BLaER1 treated with 17β-estradiol and CSF1 and Interleukin-3, amounts not matched to agents 10 nM and 100 nM (cell line): Measurements from ENCODE around the gene TSPAN18.

Source experiments
- H3K27ac ChIP-seq, 11 experiments: shearing (Covaris generic); formaldehyde crosslinking; 2 replicates each; pipeline ENCODE4 v1.8.1; 2022
- H3K27me3 ChIP-seq, 11 experiments: shearing (Covaris generic); formaldehyde crosslinking; 2 replicates each; pipeline ENCODE4 v1.8.1; 2022
- H3K36me3 ChIP-seq, 11 experiments: shearing (Covaris generic); formaldehyde crosslinking; 2 replicates each; pipeline ENCODE4 v1.8.1; 2022
- H3K4me1 ChIP-seq, 10 experiments: shearing (Covaris generic); formaldehyde crosslinking; 2 replicates each; pipeline ENCODE4 v1.8.1; 2022
- H3K4me2 ChIP-seq, 11 experiments: shearing (Covaris generic); formaldehyde crosslinking; 2 replicates each; pipeline ENCODE4 v1.8.1; 2022
- H3K4me3 ChIP-seq, 10 experiments: shearing (Covaris generic); formaldehyde crosslinking; 2 replicates each; pipeline ENCODE4 v1.8.1; 2022
- H3K9ac ChIP-seq, 11 experiments: shearing (Covaris generic); formaldehyde crosslinking; 2 replicates each; pipeline ENCODE4 v1.8.1; 2022
- H3K9me3 ChIP-seq, 11 experiments: shearing (Covaris generic); formaldehyde crosslinking; replicated peaks in 1 of 11; 2 replicates each; pipeline ENCODE4 v1.8.1; 2022
- H4K20me1 ChIP-seq, 11 experiments: shearing (Covaris generic); formaldehyde crosslinking; 2 replicates each; pipeline ENCODE4 v1.8.1; 2022
- Cebpa-rat ChIP-seq, 11 experiments: shearing (Covaris generic); IDR thresholded peaks; 2 replicates each; pipeline ENCODE4 v1.8.1; 2022

The TSPAN18 gene

GRCh38 chr11:44903035-44903434 is 176.3 kb downstream of the TSPAN18 start:
- H3K36me3 ChIP-seq, result no peaks in the 10 kb centered on the region
- peaks cover 0 to 16% (median 13%) of the 10 kb centered on the region in 11 experiments; a peak in 15 of 22 replicates for H3K9me3 ChIP-seq
- no peak overlapping the region for H3K27ac ChIP-seq
- no peak overlapping the region; a peak in 1 of 22 replicates for H3K4me2 ChIP-seq
- no peak overlapping the region for H3K4me3 ChIP-seq
- H3K27me3 ChIP-seq, result peaks cover 0 to 7% (median 0%) of the 10 kb centered on the region in 11 experiments; a peak in 1 of 22 replicates
- H4K20me1 ChIP-seq, result peaks cover 0 to 4% (median 0%) of the 10 kb centered on the region in 11 experiments; a peak in 5 of 22 replicates
- H3K9ac ChIP-seq, result no peak overlapping the region
- peaks cover 0 to 30% (median 20%) of the 10 kb centered on the region in 10 experiments; a peak in 15 of 20 replicates for H3K4me1 ChIP-seq
- TF ChIP-seq Cebpa-rat (IDR thresholded peaks at IDR 0.05), result no peak

GRCh38 chr11:44903518-44903917 is 176.8 kb downstream of the TSPAN18 start:
- no peak overlapping the region for H3K27ac ChIP-seq
- no peak for TF ChIP-seq Cebpa-rat (IDR thresholded peaks at IDR 0.05)
- no peaks in the 10 kb centered on the region for H3K36me3 ChIP-seq
- peaks cover 0 to 34% (median 25%) of the 10 kb centered on the region in 10 experiments; a peak in 15 of 20 replicates for H3K4me1 ChIP-seq
- H3K9me3 ChIP-seq, result peaks cover 0 to 13% (median 10%) of the 10 kb centered on the region in 11 experiments; a peak in 15 of 22 replicates
- peaks cover 0 to 9% (median 0%) of the 10 kb centered on the region in 11 experiments; a peak in 1 of 22 replicates for H3K27me3 ChIP-seq
- H3K9ac ChIP-seq, result no peak overlapping the region
- H4K20me1 ChIP-seq, result peaks cover 0 to 4% (median 0%) of the 10 kb centered on the region in 11 experiments; a peak in 5 of 22 replicates
- H3K4me2 ChIP-seq, result no peak overlapping the region
- no peak overlapping the region for H3K4me3 ChIP-seq

- Histone ChIP-seq H3K4me3 (no peak overlapping the region), H4K20me1 (peaks cover 0 to 4% (median 0%) of the 10 kb centered on the region in 11 experiments; a peak in 5 of 22 replicates), H3K4me2 (peak overlapping the region in 1 of 11 experiments; percentile 55; a peak in 2 of 22 replicates), H3K27ac (no peak overlapping the region), H3K36me3 (no peaks in the 10 kb centered on the region), H3K9ac (no peak overlapping the region), H3K9me3 (peaks cover 0 to 4% (median under 1%) of the 10 kb centered on the region in 11 experiments; a peak in 6 of 22 replicates), H3K27me3 (peaks cover 0 to 13% (median 0%) of the 10 kb centered on the region in 11 experiments; a peak in 4 of 22 replicates), H3K4me1 (peaks cover 0 to 44% (median 35%) of the 10 kb centered on the region in 10 experiments; a peak in 15 of 20 replicates)
- no peak for TF ChIP-seq Cebpa-rat (IDR thresholded peaks at IDR 0.05)
Observed at GRCh38 chr11:44904261-44905020, 177.7 kb downstream of the TSPAN18 start.

GRCh38 chr11:44905131-44905866 is 178.5 kb downstream of the TSPAN18 start:
- Histone ChIP-seq H3K9me3 (no peaks in the 10 kb centered on the region), H3K4me3 (no peak overlapping the region), H3K36me3 (no peaks in the 10 kb centered on the region), H3K9ac (no peak overlapping the region), H3K4me2 (peak overlapping the region in 8 of 11 experiments; percentile 0 to 65 (median 45); a peak in 14 of 22 replicates), H3K4me1 (peaks cover 0 to 52% (median 39%) of the 10 kb centered on the region in 10 experiments; a peak in 15 of 20 replicates), H3K27me3 (peaks cover 0 to 13% (median 0%) of the 10 kb centered on the region in 11 experiments; a peak in 4 of 22 replicates), H3K27ac (no peak overlapping the region), H4K20me1 (peaks cover 0 to 4% (median 0%) of the 10 kb centered on the region in 11 experiments; a peak in 5 of 22 replicates)
- TF ChIP-seq Cebpa-rat (IDR thresholded peaks at IDR 0.05), result no peak

GRCh38 chr11:44906649-44907048 is 179.9 kb downstream of the TSPAN18 start:
- H3K4me3 ChIP-seq, result no peak overlapping the region
- no peak overlapping the region for H3K9ac ChIP-seq
- peaks cover 0 to 66% (median 51%) of the 10 kb centered on the region in 10 experiments; a peak in 18 of 20 replicates for H3K4me1 ChIP-seq
- H4K20me1 ChIP-seq, result peaks cover 0 to 8% (median 0%) of the 10 kb centered on the region in 11 experiments; a peak in 5 of 22 replicates
- H3K36me3 ChIP-seq, result no peaks in the 10 kb centered on the region
- peak overlapping the region in 2 of 11 experiments; percentile 70 to 76; a peak in 1 of 22 replicates for H3K4me2 ChIP-seq
- H3K27ac ChIP-seq, result no peak overlapping the region
- H3K9me3 ChIP-seq, result no peaks in the 10 kb centered on the region
- peaks cover 0 to 13% (median 0%) of the 10 kb centered on the region in 11 experiments; a peak in 4 of 22 replicates for H3K27me3 ChIP-seq
- TF ChIP-seq Cebpa-rat (IDR thresholded peaks at IDR 0.05), result no peak

GRCh38 chr11:44909557-44909956 is 182.8 kb downstream of the TSPAN18 start:
- H3K4me2 ChIP-seq, result peak overlapping the region in 6 of 11 experiments; percentile 67 to 83 (median 72); a peak in 10 of 22 replicates

GRCh38 chr11:44910591-44910990 is 183.8 kb downstream of the TSPAN18 start:
- H3K4me1 ChIP-seq, result peaks cover 36 to 82% (median 67%) of the 10 kb centered on the region in 10 experiments

More at GRCh38 chr11:44909557-44909956, 182.8 kb downstream of the TSPAN18 start:
- no peak overlapping the region for H3K27ac ChIP-seq
- H3K4me3 ChIP-seq, result no peak overlapping the region
- peaks cover 0 to 13% (median 0%) of the 10 kb centered on the region in 11 experiments; a peak in 4 of 22 replicates for H3K27me3 ChIP-seq
- H3K9me3 ChIP-seq, result no peaks in the 10 kb centered on the region
- H4K20me1 ChIP-seq, result peaks cover 0 to 18% (median under 1%) of the 10 kb centered on the region in 11 experiments; a peak in 6 of 22 replicates
- no peak overlapping the region for H3K9ac ChIP-seq
- peaks cover 26 to 82% (median 65%) of the 10 kb centered on the region in 10 experiments for H3K4me1 ChIP-seq
- TF ChIP-seq Cebpa-rat (IDR thresholded peaks at IDR 0.05), result no peak
- no peaks in the 10 kb centered on the region for H3K36me3 ChIP-seq

More at GRCh38 chr11:44910591-44910990, 183.8 kb downstream of the TSPAN18 start:
- Histone ChIP-seq H3K4me2 (peak overlapping the region; percentile 41 to 76 (median 62); a peak in 20 of 22 replicates), H3K9me3 (no peaks in the 10 kb centered on the region), H3K36me3 (no peaks in the 10 kb centered on the region), H3K9ac (no peak overlapping the region; a peak in 1 of 22 replicates), H4K20me1 (peaks cover 0 to 26% (median 9%) of the 10 kb centered on the region in 11 experiments; a peak in 13 of 22 replicates), H3K4me3 (no peak overlapping the region), H3K27ac (no peak overlapping the region), H3K27me3 (peaks cover 0 to 13% (median 0%) of the 10 kb centered on the region in 11 experiments; a peak in 4 of 22 replicates)
- TF ChIP-seq Cebpa-rat (IDR thresholded peaks at IDR 0.05), result no peak
